Measurements from ENCODE around the gene ATRNL1. TPM values are rescaled to one million over a fixed set of nuclear protein-coding genes. Genes with fewer than 3 reads are reported as not detected.

Gene ATRNL1
- total RNA-seq, 4 donors from 2014 or later: 0.34 to 1.1 (median 0.55) TPM

- 42 to 58% methylated on average over 1 of the region's 1 CpG for WGBS, 2 donors
- no peak for DNase-seq (ENCODE audit: low spot score in 2 of 2)
- no peak overlapping the region for H3K4me3 ChIP-seq (ENCODE audit: low read depth, poor library complexity, severe bottlenecking)
- TF ChIP-seq CTCF (IDR thresholded peaks at IDR 0.05) (no peak), POLR2A (IDR thresholded peaks at IDR 0.05) (no peak)
- intact Hi-C loops (cut with DNase I; ENCODE audit: low total_unique reads): no loop called here
Observed at GRCh38 chr10:115606086-115606485, 512.9 kb downstream of the ATRNL1 start.

GRCh38 chr10:115606741-115607140 lies 513.6 kb downstream of the ATRNL1 start:
- DNase-seq (ENCODE audit: low spot score in 2 of 2): no peak
- TF ChIP-seq POLR2A (IDR thresholded peaks at IDR 0.05): no peak
- no peak for TF ChIP-seq CTCF (IDR thresholded peaks at IDR 0.05)
- WGBS, 2 donors: 73 to 75% methylated on average over 4 of the region's 4 CpGs
- H3K4me3 ChIP-seq (ENCODE audit: low read depth, poor library complexity, severe bottlenecking): no peak overlapping the region
- intact Hi-C loops (cut with DNase I; ENCODE audit: low total_unique reads): no loop called here

- intact Hi-C loops (cut with DNase I; ENCODE audit: low total_unique reads): no loop called here
- no peak for DNase-seq (ENCODE audit: low spot score in 2 of 2)
- H3K4me3 ChIP-seq (ENCODE audit: low read depth, poor library complexity, severe bottlenecking): no peak overlapping the region
- TF ChIP-seq POLR2A (IDR thresholded peaks at IDR 0.05): no peak
- TF ChIP-seq CTCF (IDR thresholded peaks at IDR 0.05): no peak
- WGBS, 2 donors: 69% methylated on average over 4 of the region's 4 CpGs
Observed at GRCh38 chr10:115624448-115624847, 531.3 kb downstream of the ATRNL1 start.

GRCh38 chr10:115628616-115629015 lies 535.5 kb downstream of the ATRNL1 start:
- no peak overlapping the region for H3K4me3 ChIP-seq (ENCODE audit: low read depth, poor library complexity, severe bottlenecking)
- no peak for DNase-seq (ENCODE audit: low spot score in 2 of 2)
- intact Hi-C loops (cut with DNase I; ENCODE audit: low total_unique reads): no loop called here
- 43 to 45% methylated on average over 2 of the region's 2 CpGs for WGBS, 2 donors
- no peak for TF ChIP-seq CTCF (IDR thresholded peaks at IDR 0.05)
- TF ChIP-seq POLR2A (IDR thresholded peaks at IDR 0.05): no peak

- TF ChIP-seq POLR2A (IDR thresholded peaks at IDR 0.05) (no peak), CTCF (IDR thresholded peaks at IDR 0.05) (no peak)
- intact Hi-C loops (cut with DNase I; ENCODE audit: low total_unique reads): no loop called here
- WGBS, 2 donors: 80 to 81% methylated on average over 1 of the region's 1 CpG
Observed at GRCh38 chr10:115638246-115638645, 545.1 kb downstream of the ATRNL1 start.

GRCh38 chr10:115649217-115649616 lies 556.1 kb downstream of the ATRNL1 start:
- WGBS, 2 donors: 55 to 66% methylated on average over 3 of the region's 3 CpGs
- H3K4me3 ChIP-seq (ENCODE audit: low read depth, poor library complexity, severe bottlenecking): no peak overlapping the region
- TF ChIP-seq POLR2A (IDR thresholded peaks at IDR 0.05) (no peak), CTCF (IDR thresholded peaks at IDR 0.05) (no peak)
- intact Hi-C loops (cut with DNase I; ENCODE audit: low total_unique reads): no loop called here
- no peak for DNase-seq (ENCODE audit: low spot score in 2 of 2)

More at GRCh38 chr10:115638246-115638645, 545.1 kb downstream of the ATRNL1 start:
- no peak for DNase-seq (ENCODE audit: low spot score in 2 of 2)
- H3K4me3 ChIP-seq (ENCODE audit: low read depth, poor library complexity, severe bottlenecking): no peak overlapping the region
